GM23248 (cell line): ENCODE measurements around the gene HMCN1. TPM values are rescaled to one million over a fixed set of nuclear protein-coding genes. Genes with fewer than 3 reads are reported as not detected.
"Not testable (repeated sequence)": the region's sequence is repeated elsewhere in the genome, so short reads cannot be mapped to it uniquely, and the experiment has no call there.

Experiments
- DNase-seq: peaks from one replicate; pipeline ENCODE4 v3.0.0-alpha.2; 2015
- H2AFZ ChIP-seq: fragments of 200-600 bp; sonication (generic); 2 replicates; pipeline ENCODE4 v1.6.1; 2016; ENCODE audit warnings: antibody characterized with exemption
- H3F3A ChIP-seq: fragments of 200-600 bp; sonication (generic); 2 replicates; pipeline ENCODE4 v1.6.1; 2016; ENCODE audit warnings: mild to moderate bottlenecking, antibody characterized with exemption, mixed run types; ENCODE audit not compliant: insufficient read depth
- H3K27ac ChIP-seq: fragments of 200-600 bp; sonication (generic); 2 replicates; pipeline ENCODE4 v1.5.1; 2016; ENCODE audit warnings: mild to moderate bottlenecking
- H3K27me3 ChIP-seq: fragments of 200-600 bp; sonication (generic); replicated peaks from 2 replicates; pipeline ENCODE4 v1.6.1; 2016; ENCODE audit warnings: mild to moderate bottlenecking; ENCODE audit not compliant: insufficient read depth
- H3K36me3 ChIP-seq: fragments of 200-600 bp; sonication (generic); 2 replicates; pipeline ENCODE4 v1.6.1; 2016; ENCODE audit warnings: low read depth, mild to moderate bottlenecking
- H3K4me1 ChIP-seq: fragments of 200-600 bp; sonication (generic); 2 replicates; pipeline ENCODE4 v1.6.1; 2016; ENCODE audit warnings: mild to moderate bottlenecking; ENCODE audit not compliant: insufficient read depth
- H3K4me2 ChIP-seq: fragments of 200-600 bp; sonication (generic); one replicate; pipeline ENCODE4 v1.6.1; 2016; ENCODE audit warnings: mild to moderate bottlenecking; ENCODE audit not compliant: unreplicated experiment
- H3K4me3 ChIP-seq: fragments of 200-600 bp; sonication (generic); 2 replicates; pipeline ENCODE4 v1.5.1; 2016; ENCODE audit warnings: mild to moderate bottlenecking
- H3K79me2 ChIP-seq: fragments of 200-600 bp; sonication (generic); 2 replicates; pipeline ENCODE4 v1.6.1; 2016; ENCODE audit warnings: mild to moderate bottlenecking; ENCODE audit not compliant: insufficient read depth
- H3K9ac ChIP-seq: fragments of 200-600 bp; sonication (generic); 2 replicates; pipeline ENCODE4 v1.6.1; 2016; ENCODE audit warnings: mild to moderate bottlenecking
- H3K9me2 ChIP-seq: fragments of 200-600 bp; sonication (generic); 2 replicates; pipeline ENCODE4 v1.6.1; 2016; ENCODE audit warnings: mixed run types, mild to moderate bottlenecking, moderate library complexity; ENCODE audit not compliant: insufficient read depth
- H3K9me3 ChIP-seq: fragments of 200-600 bp; sonication (generic); one replicate; pipeline ENCODE4 v1.6.1; 2017; ENCODE audit warnings: low read depth
- H4K20me1 ChIP-seq: fragments of 200-600 bp; sonication (generic); 2 replicates; pipeline ENCODE4 v1.6.0; 2016; ENCODE audit not compliant: insufficient read depth
- EZH2 ChIP-seq: fragments of 200-600 bp; sonication (generic); IDR thresholded peaks from 2 replicates; pipeline ENCODE4 v1.6.1; 2018; ENCODE audit warnings: antibody characterized with exemption, mild to moderate bottlenecking; ENCODE audit not compliant: insufficient read depth, poor library complexity, severe bottlenecking
- EZH2phosphoT487 ChIP-seq: fragments of 200-600 bp; sonication (generic); IDR thresholded peaks from 2 replicates; pipeline ENCODE4 v1.6.1; 2018; ENCODE audit warnings: antibody characterized with exemption, moderate library complexity, mild to moderate bottlenecking, low read depth; ENCODE audit not compliant: insufficient read depth
- WGBS, 2 experiments: methylation state at CpG; one replicate each; pipeline ENCODE4 v1.1.6; 2015 to 2017; ENCODE audit warnings: low lambda C conversion rate in 2 of 2, low coverage in 1 of 2; ENCODE audit errors: missing lambda C conversion rate in 2 of 2; 5-methylcytosine and 5-hydroxymethylcytosine counted together
- in situ Hi-C: fragments of 300-500 bp; cut with MboI; formaldehyde crosslinking; loops from 2 replicates; pipeline ENCODE4 v1.15.0; 2020
- polyA plus RNA-seq: library from polyadenylated mRNA; unstranded; fragments of >200 nt; fragmentation: Nextera tagmentation; extraction: Ambion mirVana; gene quantifications from 2 replicates; pipeline ENCODE4 v1.2.1, GENCODE V29; 2016
- total RNA-seq: library from RNA; depleted of rRNA; stranded (reverse); fragments of >200 nt; shearing (Covaris generic); gene quantifications from 2 replicates; pipeline ENCODE4 v1.2.3, GENCODE V29; 2014

Gene HMCN1
- total and polyA plus RNA-seq, 2 experiments from 2014 or later: 1.8 to 5.2 TPM

DNA sequence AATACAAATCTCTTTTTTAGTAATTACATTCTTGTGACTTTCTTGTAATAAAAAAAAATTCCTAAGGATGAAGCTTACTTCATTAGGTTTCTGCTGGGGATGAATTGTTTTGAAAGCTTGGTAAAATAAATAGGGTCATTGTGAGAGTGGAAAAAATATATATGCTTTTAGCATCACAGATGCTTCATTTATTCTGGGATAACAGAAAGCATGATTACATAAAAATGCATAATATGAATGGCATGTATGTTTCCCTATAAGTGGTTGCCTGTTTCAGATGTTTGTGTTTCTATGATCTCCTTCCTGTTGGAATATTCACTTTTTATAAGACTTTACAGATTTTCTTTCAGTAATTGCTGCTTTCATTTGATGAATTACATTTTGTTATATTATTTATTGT is 42.3 kb downstream of the HMCN1 start:
- no peaks in the 10 kb centered on the region for H3K9me3 ChIP-seq
- TF ChIP-seq EZH2phosphoT487: no peak
- TF ChIP-seq EZH2: no peak
- no peaks in the 10 kb centered on the region for H3K4me1 ChIP-seq
- no peak overlapping the region for H3K4me2 ChIP-seq
- H3K27ac ChIP-seq: no peak overlapping the region
- no peak overlapping the region for H2AFZ ChIP-seq
- H3K9me2 ChIP-seq: no peaks in the 10 kb centered on the region
- DNase-seq: no peak
- no peaks in the 10 kb centered on the region for H3K79me2 ChIP-seq
- H3K4me3 ChIP-seq: no peak overlapping the region
- H3F3A ChIP-seq: no peaks in the 10 kb centered on the region
- no peak overlapping the region for H3K9ac ChIP-seq
- H3K27me3 ChIP-seq: no peaks in the 10 kb centered on the region
- H3K36me3 ChIP-seq: no peaks in the 10 kb centered on the region
- in situ Hi-C loops: no loop called here
- H4K20me1 ChIP-seq: no peaks in the 10 kb centered on the region

DNA sequence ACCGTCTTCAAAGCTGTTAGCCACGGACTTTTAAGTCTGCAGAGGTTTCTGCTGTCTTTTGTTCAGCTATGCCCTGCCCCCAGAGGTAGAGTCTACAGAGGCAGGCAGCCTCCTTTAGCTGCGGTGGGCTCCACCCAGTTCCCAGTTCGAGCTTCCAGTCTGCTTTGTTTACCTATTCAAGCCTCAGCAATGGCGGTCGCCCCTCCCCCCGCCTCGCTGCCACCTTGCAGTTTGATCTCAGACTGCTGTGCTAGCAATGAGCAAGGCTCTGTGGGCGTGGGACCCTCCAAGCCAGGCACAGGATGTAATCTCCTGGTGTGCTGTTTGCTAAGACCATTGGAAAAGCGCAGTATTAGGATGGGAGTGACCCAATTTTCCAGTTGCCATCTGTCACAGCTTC is 49.7 kb downstream of the HMCN1 start:
- H3K4me1 ChIP-seq: peaks cover 15% of the 10 kb centered on the region
- H3F3A ChIP-seq, H2AFZ ChIP-seq, H3K9ac ChIP-seq, H3K27ac ChIP-seq, H4K20me1 ChIP-seq, DNase-seq, H3K4me3 ChIP-seq, H3K36me3 ChIP-seq, in situ Hi-C loops, H3K9me3 ChIP-seq, H3K79me2 ChIP-seq, H3K27me3 ChIP-seq, H3K4me2 ChIP-seq, H3K9me2 ChIP-seq: not testable (repeated sequence)
- WGBS, 2 experiments: 78 to 87% methylated on average over 9 to 10 of the region's 10 CpGs

DNA sequence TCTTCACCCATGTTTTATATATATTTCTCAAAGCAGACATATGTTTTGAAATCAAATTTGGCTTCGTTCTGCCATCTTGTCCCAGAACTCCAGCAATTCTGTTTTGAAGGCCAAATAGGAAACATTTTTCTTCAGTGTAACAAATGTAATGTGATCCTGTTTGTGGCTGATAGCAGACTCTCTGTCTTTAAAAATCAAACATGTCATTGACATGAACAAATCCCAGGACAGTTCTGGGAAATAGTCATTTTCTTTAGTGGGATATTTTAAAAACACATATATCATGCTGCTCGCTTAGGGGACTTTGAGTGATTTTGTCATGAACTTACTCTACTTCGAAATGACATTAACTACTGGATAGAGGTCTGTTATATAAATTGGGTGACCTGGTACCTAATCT is 51.4 kb downstream of the HMCN1 start:
- Histone ChIP-seq H3K9ac (no peak overlapping the region), H3K4me2 (no peak overlapping the region), H3K9me3 (no peaks in the 10 kb centered on the region), H3K36me3 (no peaks in the 10 kb centered on the region), H3K27ac (no peak overlapping the region), H2AFZ (no peak overlapping the region), H3K79me2 (no peaks in the 10 kb centered on the region), H3K9me2 (no peaks in the 10 kb centered on the region), H4K20me1 (no peaks in the 10 kb centered on the region), H3K4me3 (no peak overlapping the region), H3F3A (no peaks in the 10 kb centered on the region), H3K27me3 (no peaks in the 10 kb centered on the region), H3K4me1 (peaks cover 15% of the 10 kb centered on the region)
- in situ Hi-C loops: no loop called here
- TF ChIP-seq EZH2 (no peak), EZH2phosphoT487 (no peak)
- WGBS, 2 experiments: 79 to 80% methylated on average over 3 of the region's 3 CpGs
- no peak for DNase-seq

DNA sequence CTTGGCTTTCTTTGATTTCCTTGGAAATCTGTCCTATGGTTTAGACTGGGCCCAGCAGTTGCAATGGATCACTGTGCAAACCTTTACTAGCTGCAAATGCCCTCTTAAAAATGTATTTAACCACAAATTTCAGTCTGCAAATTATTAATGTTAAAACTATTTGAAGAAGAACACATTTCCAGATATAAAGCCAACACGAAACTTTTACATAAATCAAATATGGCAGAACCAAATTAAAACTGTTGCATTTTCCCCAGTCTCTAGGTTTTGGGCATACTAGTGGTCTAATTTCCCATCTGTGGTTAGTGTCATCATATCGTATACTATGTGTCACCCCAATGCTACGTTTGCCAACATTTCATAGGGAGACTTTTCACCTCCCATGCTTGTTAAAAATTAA is 52.3 kb downstream of the HMCN1 start:
- H3K4me2 ChIP-seq: no peak overlapping the region
- no peaks in the 10 kb centered on the region for H3K9me2 ChIP-seq
- in situ Hi-C loops: no loop called here
- H3K4me1 ChIP-seq: peaks cover 15% of the 10 kb centered on the region
- H3F3A ChIP-seq: no peaks in the 10 kb centered on the region
- no peak overlapping the region for H3K9ac ChIP-seq
- no peaks in the 10 kb centered on the region for H3K9me3 ChIP-seq
- no peak overlapping the region for H3K27ac ChIP-seq
- no peaks in the 10 kb centered on the region for H4K20me1 ChIP-seq
- H3K4me3 ChIP-seq: no peak overlapping the region
- no peaks in the 10 kb centered on the region for H3K36me3 ChIP-seq
- TF ChIP-seq EZH2phosphoT487 (no peak), EZH2 (no peak)
- 55 to 69% methylated on average over 3 of the region's 3 CpGs for WGBS, 2 experiments
- no peaks in the 10 kb centered on the region for H3K27me3 ChIP-seq
- H2AFZ ChIP-seq: no peak overlapping the region
- DNase-seq: peak; percentile 56
- no peaks in the 10 kb centered on the region for H3K79me2 ChIP-seq

DNA sequence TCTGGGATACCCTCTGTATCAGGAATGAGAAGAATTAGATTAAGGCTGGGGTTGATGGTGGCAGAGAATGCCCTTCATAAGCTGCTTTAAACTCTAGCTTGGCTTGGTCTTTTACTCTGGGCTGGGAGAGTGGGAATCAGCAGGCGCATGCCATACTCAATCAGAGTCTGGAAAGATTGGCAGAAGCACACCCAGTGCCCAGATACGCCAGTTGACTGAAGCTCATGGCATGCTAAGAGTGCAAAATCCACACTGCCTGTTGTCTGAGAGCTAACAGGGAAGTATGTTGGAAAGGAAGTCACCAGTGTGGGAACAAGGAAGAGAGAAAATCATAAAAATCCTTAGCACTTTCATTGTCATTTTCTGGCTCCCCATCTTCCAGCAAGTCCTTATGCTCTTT is 53.0 kb downstream of the HMCN1 start:
- Histone ChIP-seq H2AFZ (no peak overlapping the region), H3F3A (no peaks in the 10 kb centered on the region), H3K36me3 (no peaks in the 10 kb centered on the region), H3K27me3 (no peaks in the 10 kb centered on the region), H3K27ac (no peak overlapping the region), H3K9me2 (no peaks in the 10 kb centered on the region), H3K79me2 (no peaks in the 10 kb centered on the region), H3K4me1 (peaks cover 15% of the 10 kb centered on the region), H3K4me3 (no peak overlapping the region), H3K4me2 (no peak overlapping the region), H3K9ac (no peak overlapping the region), H3K9me3 (no peaks in the 10 kb centered on the region), H4K20me1 (no peaks in the 10 kb centered on the region)
- WGBS, 2 experiments: 74 to 76% methylated on average over 2 of the region's 2 CpGs
- TF ChIP-seq EZH2phosphoT487: no peak
- no peak for TF ChIP-seq EZH2
- in situ Hi-C loops: no loop called here
- no peak for DNase-seq
